ENCODE measurements around the gene C2orf69. TPM values are rescaled to one million over a fixed set of nuclear protein-coding genes. Genes with fewer than 3 reads are reported as not detected.

The C2orf69 gene
- total and polyA plus RNA-seq, 12 donors = 4.4 to 11.4 (median 7.7) TPM

- no peaks in the 10 kb centered on the region for H3K4me1 ChIP-seq
- ATAC-seq (no peak), DNase-seq (no peak)
- peaks cover 0 to 2% (median 0%) of the 10 kb centered on the region in 11 donors for H3K9me3 ChIP-seq
- H3K36me3 ChIP-seq = no peaks in the 10 kb centered on the region
- H3K27ac ChIP-seq = no peak overlapping the region
- WGBS, 2 donors = 49 to 59% methylated on average over 5 of the region's 5 CpGs
- no peak overlapping the region for H3K4me3 ChIP-seq
- peaks cover 0 to 9% (median 0%) of the 10 kb centered on the region in 7 donors for H3K27me3 ChIP-seq
- TF ChIP-seq, protein P1, sequence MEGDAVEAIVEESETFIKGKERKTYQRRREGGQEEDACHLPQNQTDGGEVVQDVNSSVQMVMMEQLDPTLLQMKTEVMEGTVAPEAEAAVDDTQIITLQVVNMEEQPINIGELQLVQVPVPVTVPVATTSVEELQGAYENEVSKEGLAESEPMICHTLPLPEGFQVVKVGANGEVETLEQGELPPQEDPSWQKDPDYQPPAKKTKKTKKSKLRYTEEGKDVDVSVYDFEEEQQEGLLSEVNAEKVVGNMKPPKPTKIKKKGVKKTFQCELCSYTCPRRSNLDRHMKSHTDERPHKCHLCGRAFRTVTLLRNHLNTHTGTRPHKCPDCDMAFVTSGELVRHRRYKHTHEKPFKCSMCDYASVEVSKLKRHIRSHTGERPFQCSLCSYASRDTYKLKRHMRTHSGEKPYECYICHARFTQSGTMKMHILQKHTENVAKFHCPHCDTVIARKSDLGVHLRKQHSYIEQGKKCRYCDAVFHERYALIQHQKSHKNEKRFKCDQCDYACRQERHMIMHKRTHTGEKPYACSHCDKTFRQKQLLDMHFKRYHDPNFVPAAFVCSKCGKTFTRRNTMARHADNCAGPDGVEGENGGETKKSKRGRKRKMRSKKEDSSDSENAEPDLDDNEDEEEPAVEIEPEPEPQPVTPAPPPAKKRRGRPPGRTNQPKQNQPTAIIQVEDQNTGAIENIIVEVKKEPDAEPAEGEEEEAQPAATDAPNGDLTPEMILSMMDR (IDR thresholded peaks at IDR 0.05) = no peak
- intact Hi-C loops (cut with DNase I) = loop anchor here in 3 of 10 donors (10.0 kb wide), 1 partner anchor 164 kb away; no protein-coding TSS in a partner anchor
Observed at GRCh38 chr2:199868431-199869226, 42.5 kb upstream of the C2orf69 start.

DNA sequence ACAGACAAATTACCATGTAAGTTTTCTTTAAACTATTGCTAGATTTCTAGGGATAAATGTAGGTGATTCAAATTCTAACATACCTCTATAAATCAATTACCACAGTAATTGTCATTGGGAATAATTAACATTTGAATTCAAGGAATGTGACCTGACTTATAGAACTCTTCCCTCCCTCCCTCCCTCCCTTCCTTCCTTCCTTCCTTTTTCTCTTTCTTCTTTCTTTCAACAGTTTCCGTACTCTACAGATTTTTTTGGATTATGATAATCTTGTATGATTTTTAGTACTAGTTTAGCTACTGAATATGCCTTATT is 41.9 kb upstream of the C2orf69 start:
- TF ChIP-seq, protein P1 (IDR thresholded peaks at IDR 0.05) = no peak
- ATAC-seq (no peak), DNase-seq (no peak)
- Histone ChIP-seq H3K36me3 (no peaks in the 10 kb centered on the region), H3K4me1 (no peaks in the 10 kb centered on the region), H3K4me3 (no peak overlapping the region), H3K27me3 (peaks cover 0 to 9% (median 0%) of the 10 kb centered on the region in 7 donors), H3K9me3 (peaks cover 0 to 7% (median 4%) of the 10 kb centered on the region in 11 donors), H3K27ac (no peak overlapping the region)
- intact Hi-C loops (cut with DNase I) = loop anchor here in 3 of 10 donors (10.0 kb wide), 1 partner anchor 164 kb away; no protein-coding TSS in a partner anchor
- 63 to 71% methylated on average over 1 of the region's 1 CpG for WGBS, 2 donors

DNA sequence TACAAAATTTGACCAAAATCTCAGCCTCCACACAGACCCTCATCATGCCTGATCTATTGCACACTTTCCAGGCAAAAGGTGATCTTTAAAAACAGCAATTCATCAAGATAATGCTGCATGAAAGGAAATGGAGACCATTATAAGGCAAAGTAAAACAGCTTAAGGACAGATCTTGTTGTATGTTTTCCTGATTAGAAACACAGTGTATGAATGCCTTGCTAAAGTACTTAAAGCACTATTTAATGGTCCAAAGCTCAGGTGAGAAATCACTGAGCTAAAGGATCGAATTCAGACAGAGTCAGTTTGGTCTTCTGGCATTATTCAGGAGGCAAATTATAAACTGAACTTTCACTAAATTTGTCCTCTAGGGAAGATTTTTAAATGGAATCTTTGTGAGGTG is 41.4 kb upstream of the C2orf69 start:
- Histone ChIP-seq H3K9me3 (peaks cover 0 to 12% (median 8%) of the 10 kb centered on the region in 11 donors), H3K27ac (no peak overlapping the region), H3K4me3 (no peak overlapping the region), H3K27me3 (peaks cover 0 to 9% (median 0%) of the 10 kb centered on the region in 7 donors), H3K4me1 (no peaks in the 10 kb centered on the region), H3K36me3 (no peaks in the 10 kb centered on the region)
- TF ChIP-seq, protein P1 (IDR thresholded peaks at IDR 0.05) = no peak
- ATAC-seq = no peak
- 32 to 43% methylated on average over 1 of the region's 1 CpG for WGBS, 2 donors
- no peak for DNase-seq
- intact Hi-C loops (cut with DNase I) = loop anchor here in 3 of 10 donors (10.0 kb wide), 1 partner anchor 165 kb away; no protein-coding TSS in a partner anchor

- ATAC-seq = no peak
- Histone ChIP-seq H3K36me3 (no peaks in the 10 kb centered on the region), H3K27ac (no peak overlapping the region), H3K4me1 (no peaks in the 10 kb centered on the region), H3K27me3 (peaks cover 0 to 11% (median 0%) of the 10 kb centered on the region in 7 donors), H3K9me3 (peaks cover 0 to 21% (median 12%) of the 10 kb centered on the region in 11 donors), H3K4me3 (no peak overlapping the region)
- 45 to 66% methylated on average over 1 of the region's 1 CpG for WGBS, 2 donors
- TF ChIP-seq, protein P1 (IDR thresholded peaks at IDR 0.05) = no peak
- DNase-seq = no peak
- intact Hi-C loops (cut with DNase I) = no loop called here
Observed at GRCh38 chr2:199870581-199870980, 40.5 kb upstream of the C2orf69 start.
